ENCODE data around the gene HSF2. TPM values are rescaled to one million over a fixed set of nuclear protein-coding genes. Genes with fewer than 3 reads are reported as not detected.
A peak's percentile ranks its signal among the peaks of the same experiment; 100 is the strongest.

Gene HSF2
- total and polyA plus RNA-seq, 2 of the 13 experiments (the other 11 are each of a cell fraction or from before 2014, with no cell fraction given), result 24.8 to 26.4 TPM

DNA sequence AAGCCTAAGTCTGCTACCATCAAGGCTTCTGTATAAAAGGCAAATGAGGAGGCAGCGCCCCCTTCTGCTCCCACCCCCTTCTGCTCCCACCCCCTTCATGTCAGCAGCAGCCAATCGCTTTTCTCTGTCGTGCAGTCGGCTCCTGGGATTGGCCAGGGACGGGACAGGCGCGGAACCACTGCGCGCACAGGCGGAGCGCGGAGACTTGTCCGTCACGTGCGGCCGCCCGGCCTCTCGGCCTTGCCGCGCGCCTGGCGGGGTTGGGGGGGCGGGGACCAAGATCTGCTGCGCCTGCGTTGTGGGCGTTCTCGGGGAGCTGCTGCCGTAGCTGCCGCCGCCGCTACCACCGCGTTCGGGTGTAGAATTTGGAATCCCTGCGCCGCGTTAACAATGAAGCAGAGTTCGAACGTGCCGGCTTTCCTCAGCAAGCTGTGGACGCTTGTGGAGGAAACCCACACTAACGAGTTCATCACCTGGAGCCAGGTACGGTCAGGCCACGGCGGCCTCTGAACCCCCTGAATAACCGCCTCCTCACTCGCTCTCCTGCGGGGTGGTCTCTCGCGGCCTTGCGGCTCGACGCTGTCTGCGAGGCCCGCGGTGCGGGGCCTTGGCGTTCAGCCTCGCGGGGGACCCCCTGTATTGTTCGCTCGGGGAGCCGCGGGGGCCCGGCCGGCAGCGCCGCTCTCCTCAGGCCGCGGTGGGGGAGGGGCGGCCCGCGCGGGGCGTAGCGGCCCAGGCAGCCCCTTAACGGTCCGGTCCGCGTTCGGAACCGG is at the start of gene HSF2 (continued):
- TF ChIP-seq, protein P1, sequence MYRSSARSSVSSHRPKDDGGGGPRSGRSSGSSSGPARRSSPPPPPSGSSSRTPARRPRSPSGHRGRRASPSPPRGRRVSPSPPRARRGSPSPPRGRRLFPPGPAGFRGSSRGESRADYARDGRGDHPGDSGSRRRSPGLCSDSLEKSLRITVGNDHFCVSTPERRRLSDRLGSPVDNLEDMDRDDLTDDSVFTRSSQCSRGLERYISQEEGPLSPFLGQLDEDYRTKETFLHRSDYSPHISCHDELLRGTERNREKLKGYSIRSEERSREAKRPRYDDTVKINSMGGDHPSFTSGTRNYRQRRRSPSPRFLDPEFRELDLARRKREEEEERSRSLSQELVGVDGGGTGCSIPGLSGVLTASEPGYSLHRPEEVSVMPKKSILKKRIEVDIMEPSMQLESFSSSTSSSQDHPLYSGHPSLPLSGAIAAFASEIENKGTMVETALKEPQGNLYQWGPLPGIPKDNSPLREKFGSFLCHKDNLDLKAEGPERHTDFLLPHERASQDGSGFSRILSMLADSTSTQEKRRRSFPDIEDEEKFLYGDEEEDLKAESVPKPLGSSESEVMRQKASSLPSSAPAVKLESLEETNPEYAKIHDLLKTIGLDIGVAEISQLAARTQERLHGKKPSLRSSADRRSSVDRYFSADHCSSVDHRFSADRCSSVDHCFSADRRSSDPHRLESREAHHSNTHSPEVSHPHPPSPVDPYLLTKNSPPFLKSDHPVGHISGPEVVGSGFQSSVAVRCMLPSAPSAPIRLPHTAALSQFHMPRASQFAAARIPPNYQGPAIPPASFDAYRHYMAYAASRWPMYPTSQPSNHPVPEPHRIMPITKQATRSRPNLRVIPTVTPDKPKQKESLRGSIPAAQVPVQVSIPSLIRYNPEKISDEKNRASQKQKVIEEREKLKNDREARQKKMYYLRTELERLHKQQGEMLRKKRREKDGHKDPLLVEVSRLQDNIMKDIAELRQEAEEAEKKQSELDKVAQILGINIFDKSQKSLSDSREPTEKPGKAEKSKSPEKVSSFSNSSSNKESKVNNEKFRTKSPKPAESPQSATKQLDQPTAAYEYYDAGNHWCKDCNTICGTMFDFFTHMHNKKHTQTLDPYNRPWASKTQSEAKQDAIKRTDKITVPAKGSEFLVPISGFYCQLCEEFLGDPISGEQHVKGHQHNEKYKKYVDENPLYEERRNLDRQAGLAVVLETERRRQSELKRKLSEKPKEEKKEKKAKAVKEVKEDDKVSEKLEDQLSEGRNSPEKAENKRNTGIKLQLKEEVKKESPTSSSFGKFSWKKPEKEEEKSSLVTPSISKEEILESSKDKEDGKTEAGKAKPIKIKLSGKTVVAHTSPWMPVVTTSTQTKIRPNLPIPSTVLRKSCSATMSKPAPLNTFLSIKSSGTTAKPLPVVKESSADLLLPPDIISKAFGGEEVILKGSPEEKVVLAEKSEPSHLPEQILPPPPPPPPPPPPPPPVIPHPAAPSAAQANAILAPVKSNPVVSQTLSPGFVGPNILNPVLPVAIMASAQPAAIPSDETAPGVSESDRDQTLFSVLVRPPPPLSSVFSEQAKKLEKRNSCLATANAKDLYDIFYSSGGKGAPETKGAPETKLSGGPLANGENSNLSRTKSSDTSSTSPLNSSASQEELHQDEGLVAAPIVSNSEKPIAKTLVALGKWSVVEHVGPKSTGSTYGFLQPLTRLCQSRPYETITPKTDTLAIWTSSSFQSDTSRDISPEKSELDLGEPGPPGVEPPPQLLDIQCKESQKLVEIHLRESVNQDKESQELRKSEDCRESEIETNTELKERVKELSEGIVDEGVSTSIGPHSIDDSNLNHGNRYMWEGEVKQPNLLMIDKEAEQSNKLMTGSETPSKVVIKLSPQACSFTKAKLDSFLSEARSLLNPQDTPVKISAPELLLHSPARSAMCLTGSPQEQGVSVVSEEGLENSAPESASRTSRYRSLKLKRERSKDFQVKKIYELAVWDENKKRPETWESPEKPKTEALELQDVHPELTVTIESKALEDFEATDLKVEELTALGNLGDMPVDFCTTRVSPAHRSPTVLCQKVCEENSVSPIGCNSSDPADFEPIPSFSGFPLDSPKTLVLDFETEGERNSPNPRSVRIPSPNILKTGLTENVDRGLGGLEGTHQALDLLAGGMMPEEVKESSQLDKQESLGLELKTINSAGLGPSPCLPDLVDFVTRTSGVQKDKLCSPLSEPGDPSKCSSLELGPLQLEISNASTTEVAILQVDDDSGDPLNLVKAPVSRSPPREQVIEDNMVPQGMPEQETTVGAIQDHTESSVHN (CRISPR knock-in tag; IDR thresholded peaks at IDR 0.05), result peak; percentile 77; the same call in 1 of the 2 replicates
- TF ChIP-seq, protein P2, sequence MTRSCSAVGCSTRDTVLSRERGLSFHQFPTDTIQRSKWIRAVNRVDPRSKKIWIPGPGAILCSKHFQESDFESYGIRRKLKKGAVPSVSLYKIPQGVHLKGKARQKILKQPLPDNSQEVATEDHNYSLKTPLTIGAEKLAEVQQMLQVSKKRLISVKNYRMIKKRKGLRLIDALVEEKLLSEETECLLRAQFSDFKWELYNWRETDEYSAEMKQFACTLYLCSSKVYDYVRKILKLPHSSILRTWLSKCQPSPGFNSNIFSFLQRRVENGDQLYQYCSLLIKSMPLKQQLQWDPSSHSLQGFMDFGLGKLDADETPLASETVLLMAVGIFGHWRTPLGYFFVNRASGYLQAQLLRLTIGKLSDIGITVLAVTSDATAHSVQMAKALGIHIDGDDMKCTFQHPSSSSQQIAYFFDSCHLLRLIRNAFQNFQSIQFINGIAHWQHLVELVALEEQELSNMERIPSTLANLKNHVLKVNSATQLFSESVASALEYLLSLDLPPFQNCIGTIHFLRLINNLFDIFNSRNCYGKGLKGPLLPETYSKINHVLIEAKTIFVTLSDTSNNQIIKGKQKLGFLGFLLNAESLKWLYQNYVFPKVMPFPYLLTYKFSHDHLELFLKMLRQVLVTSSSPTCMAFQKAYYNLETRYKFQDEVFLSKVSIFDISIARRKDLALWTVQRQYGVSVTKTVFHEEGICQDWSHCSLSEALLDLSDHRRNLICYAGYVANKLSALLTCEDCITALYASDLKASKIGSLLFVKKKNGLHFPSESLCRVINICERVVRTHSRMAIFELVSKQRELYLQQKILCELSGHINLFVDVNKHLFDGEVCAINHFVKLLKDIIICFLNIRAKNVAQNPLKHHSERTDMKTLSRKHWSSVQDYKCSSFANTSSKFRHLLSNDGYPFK (CRISPR knock-in tag; IDR thresholded peaks at IDR 0.05; ENCODE audit: borderline replicate concordance), result peak; percentile 71
- TF ChIP-seq ZNF33A (CRISPR knock-in tag; IDR thresholded peaks at IDR 0.05; ENCODE audit: borderline replicate concordance) (no peak), ZNF282 (IDR thresholded peaks at IDR 0.05; ENCODE audit: partially characterized antibody) (no peak), KAT8 (CRISPR knock-in tag; IDR thresholded peaks at IDR 0.05) (0 out of 2 replicates have a peak, but pooled peaks have one; percentile 2), KLF13 (CRISPR knock-in tag; IDR thresholded peaks at IDR 0.05) (no peak), ATAD3A (CRISPR knock-in tag; IDR thresholded peaks at IDR 0.05) (no peak), SATB2 (CRISPR knock-in tag; IDR thresholded peaks at IDR 0.05) (peak; percentile 70; the same call in 1 of the 2 replicates), TBL1XR1 (IDR thresholded peaks at IDR 0.05; ENCODE audit: borderline replicate concordance, low read length, partially characterized antibody) (no peak), SMARCC2 (IDR thresholded peaks at IDR 0.05) (no peak), ATF1 (CRISPR knock-in tag; IDR thresholded peaks at IDR 0.05) (no peak; the same call in 1 of the 2 replicates), SALL2 (CRISPR knock-in tag; IDR thresholded peaks at IDR 0.05) (peak; percentile 98), HNRNPUL1 (IDR thresholded peaks at IDR 0.05; ENCODE audit: low read depth, low read length) (no peak), ZNF883 (CRISPR knock-in tag; IDR thresholded peaks at IDR 0.05; ENCODE audit: not compliant biosample characterization) (peak; percentile 35)
- TF ChIP-seq, protein P3, sequence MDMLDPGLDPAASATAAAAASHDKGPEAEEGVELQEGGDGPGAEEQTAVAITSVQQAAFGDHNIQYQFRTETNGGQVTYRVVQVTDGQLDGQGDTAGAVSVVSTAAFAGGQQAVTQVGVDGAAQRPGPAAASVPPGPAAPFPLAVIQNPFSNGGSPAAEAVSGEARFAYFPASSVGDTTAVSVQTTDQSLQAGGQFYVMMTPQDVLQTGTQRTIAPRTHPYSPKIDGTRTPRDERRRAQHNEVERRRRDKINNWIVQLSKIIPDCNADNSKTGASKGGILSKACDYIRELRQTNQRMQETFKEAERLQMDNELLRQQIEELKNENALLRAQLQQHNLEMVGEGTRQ (IDR thresholded peaks at IDR 0.05; ENCODE audit: low read depth, low read length), result peak; percentile 87
- TF ChIP-seq, protein P3 (CRISPR knock-in tag; IDR thresholded peaks at IDR 0.05; ENCODE audit: borderline replicate concordance), result peak; percentile 91; the same call in 1 of the 2 replicates
